Mesendoderm (in vitro differentiated cells): ENCODE results near the gene EPHB6.

Experiments
- DNase-seq: peaks from one replicate; pipeline ENCODE4 v3.0.0; 2013
- H2AK5ac ChIP-seq: 2 replicates; pipeline ENCODE4 v1.6.1; 2013; ENCODE audit warnings: low read length, inconsistent platforms
- H2BK120ac ChIP-seq: 2 replicates; pipeline ENCODE4 v1.6.1; 2013; ENCODE audit warnings: low read depth, mild to moderate bottlenecking, low read length, moderate library complexity, mixed read lengths
- H2BK15ac ChIP-seq: replicated peaks from 2 replicates; pipeline ENCODE4 v1.6.1; 2013; ENCODE audit warnings: low read depth, mild to moderate bottlenecking, moderate library complexity
- H2BK5ac ChIP-seq: 2 replicates; pipeline ENCODE4 v1.6.1; 2013; ENCODE audit warnings: low read length, inconsistent platforms
- H3K18ac ChIP-seq: 2 replicates; pipeline ENCODE4 v1.6.1; 2013; ENCODE audit warnings: mild to moderate bottlenecking, low read length, mixed read lengths
- H3K23ac ChIP-seq: one replicate; pipeline ENCODE4 v1.6.1; 2013; ENCODE audit warnings: low read length
- H3K27ac ChIP-seq: 2 replicates; pipeline ENCODE4 v1.5.1; 2013; ENCODE audit warnings: low read depth, mild to moderate bottlenecking, inconsistent platforms, low read length, moderate library complexity
- H3K27me3 ChIP-seq: 2 replicates; pipeline ENCODE4 v1.6.1; 2013; ENCODE audit warnings: low read length, control low read depth, mild to moderate bottlenecking, inconsistent platforms; ENCODE audit not compliant: insufficient read depth, poor library complexity
- H3K36me3 ChIP-seq: 2 replicates; pipeline ENCODE4 v1.6.1; 2013; ENCODE audit warnings: low read length, inconsistent platforms; ENCODE audit not compliant: control insufficient read depth, insufficient read depth
- H3K4ac ChIP-seq: one replicate; pipeline ENCODE4 v1.6.1; 2013; ENCODE audit warnings: low read depth, mild to moderate bottlenecking, low read length, moderate library complexity
- H3K4me1 ChIP-seq: 2 replicates; pipeline ENCODE4 v1.6.1; 2013; ENCODE audit warnings: low read depth, low read length, inconsistent platforms; ENCODE audit not compliant: control insufficient read depth
- H3K4me2 ChIP-seq: 2 replicates; pipeline ENCODE4 v1.6.1; 2013; ENCODE audit warnings: low read length
- H3K4me3 ChIP-seq: 2 replicates; pipeline ENCODE4 v1.5.1; 2013; ENCODE audit warnings: mild to moderate bottlenecking, low read length
- H3K56ac ChIP-seq: one replicate; pipeline ENCODE4 v1.6.1; 2013; ENCODE audit warnings: low read length
- H3K79me1 ChIP-seq: 2 replicates; pipeline ENCODE4 v1.6.1; 2013; ENCODE audit warnings: low read length, inconsistent platforms
- H3K79me2 ChIP-seq: 2 replicates; pipeline ENCODE4 v1.6.1; 2013; ENCODE audit warnings: mild to moderate bottlenecking, low read length; ENCODE audit not compliant: control insufficient read depth, insufficient read depth
- H3K9ac ChIP-seq: 2 replicates; pipeline ENCODE4 v1.6.1; 2013; ENCODE audit warnings: low read length, inconsistent platforms
- H4K5ac ChIP-seq: one replicate; pipeline ENCODE4 v1.6.1; 2013; ENCODE audit warnings: low read length
- H4K8ac ChIP-seq: one replicate; pipeline ENCODE4 v1.6.1; 2013; ENCODE audit warnings: low read depth, mild to moderate bottlenecking, control low read depth, low read length, moderate library complexity
- WGBS: extraction: QIAGEN DNeasy Blood & Tissue Kit; methylation state at CpG from one replicate; pipeline ENCODE4 v1.1.7; 2013; ENCODE audit warnings: low lambda C conversion rate, missing lambda C conversion rate; ENCODE audit not compliant: insufficient coverage; ENCODE audit errors: extremely low coverage; 5-methylcytosine and 5-hydroxymethylcytosine counted together

Gene EPHB6

DNA sequence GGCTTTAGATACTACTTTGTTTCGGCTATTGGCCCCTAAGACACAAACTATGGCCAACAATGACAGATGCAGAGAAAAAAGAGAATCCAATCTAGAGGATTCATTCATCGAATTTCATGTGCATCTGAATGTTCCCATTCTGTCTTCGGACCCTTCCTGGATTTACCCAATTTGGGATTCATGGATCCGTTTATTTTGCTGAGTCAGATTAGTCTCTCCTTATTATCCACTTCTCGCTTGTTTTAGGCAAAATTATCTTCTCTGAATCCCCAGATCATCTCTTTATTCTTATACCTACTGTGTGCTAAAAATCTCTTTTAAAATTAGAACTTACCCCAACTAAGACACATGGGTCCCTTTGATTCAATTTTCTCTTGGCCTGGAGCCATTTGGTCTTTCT is 24.2 kb downstream of the EPHB6 start:
- Histone ChIP-seq H2AK5ac (no peak overlapping the region), H3K4ac (no peak overlapping the region), H3K36me3 (no peaks in the 10 kb centered on the region), H3K27me3 (no peaks in the 10 kb centered on the region), H3K27ac (no peak overlapping the region), H3K9ac (no peak overlapping the region), H4K8ac (no peak overlapping the region), H2BK120ac (no peak overlapping the region), H3K4me3 (no peak overlapping the region), H3K4me1 (no peaks in the 10 kb centered on the region), H3K79me2 (no peaks in the 10 kb centered on the region), H3K56ac (no peak overlapping the region), H2BK5ac (no peak overlapping the region), H3K79me1 (no peaks in the 10 kb centered on the region), H3K4me2 (no peak overlapping the region), H3K23ac (no peak overlapping the region), H4K5ac (no peak overlapping the region), H2BK15ac (no peak overlapping the region), H3K18ac (no peak overlapping the region)
- no CpG with 5 or more reads among the region's 5 CpGs for WGBS
- no peak for DNase-seq

- peak; percentile 72 for DNase-seq
- H4K5ac ChIP-seq: no peak overlapping the region
- no peak overlapping the region for H2BK5ac ChIP-seq
- no peaks in the 10 kb centered on the region for H3K79me2 ChIP-seq
- no peak overlapping the region for H3K23ac ChIP-seq
- no peak overlapping the region for H2BK120ac ChIP-seq
- no CpG with 5 or more reads among the region's 8 CpGs for whole genome bisulfite sequencing
- no peak overlapping the region for H3K18ac ChIP-seq
- no peak overlapping the region for H3K27ac ChIP-seq
- no peak overlapping the region for H3K9ac ChIP-seq
- no peak overlapping the region for H3K56ac ChIP-seq
- H3K36me3 ChIP-seq: no peaks in the 10 kb centered on the region
- no peaks in the 10 kb centered on the region for H3K27me3 ChIP-seq
- H3K79me1 ChIP-seq: no peaks in the 10 kb centered on the region
- H2AK5ac ChIP-seq: no peak overlapping the region
- H3K4me1 ChIP-seq: no peaks in the 10 kb centered on the region
- H4K8ac ChIP-seq: no peak overlapping the region
- no peak overlapping the region for H3K4ac ChIP-seq
- no peak overlapping the region for H3K4me3 ChIP-seq
- no peak overlapping the region for H2BK15ac ChIP-seq
- H3K4me2 ChIP-seq: no peak overlapping the region
Observed at GRCh38 chr7:142880876-142881505, 26.1 kb downstream of the EPHB6 start.

DNA sequence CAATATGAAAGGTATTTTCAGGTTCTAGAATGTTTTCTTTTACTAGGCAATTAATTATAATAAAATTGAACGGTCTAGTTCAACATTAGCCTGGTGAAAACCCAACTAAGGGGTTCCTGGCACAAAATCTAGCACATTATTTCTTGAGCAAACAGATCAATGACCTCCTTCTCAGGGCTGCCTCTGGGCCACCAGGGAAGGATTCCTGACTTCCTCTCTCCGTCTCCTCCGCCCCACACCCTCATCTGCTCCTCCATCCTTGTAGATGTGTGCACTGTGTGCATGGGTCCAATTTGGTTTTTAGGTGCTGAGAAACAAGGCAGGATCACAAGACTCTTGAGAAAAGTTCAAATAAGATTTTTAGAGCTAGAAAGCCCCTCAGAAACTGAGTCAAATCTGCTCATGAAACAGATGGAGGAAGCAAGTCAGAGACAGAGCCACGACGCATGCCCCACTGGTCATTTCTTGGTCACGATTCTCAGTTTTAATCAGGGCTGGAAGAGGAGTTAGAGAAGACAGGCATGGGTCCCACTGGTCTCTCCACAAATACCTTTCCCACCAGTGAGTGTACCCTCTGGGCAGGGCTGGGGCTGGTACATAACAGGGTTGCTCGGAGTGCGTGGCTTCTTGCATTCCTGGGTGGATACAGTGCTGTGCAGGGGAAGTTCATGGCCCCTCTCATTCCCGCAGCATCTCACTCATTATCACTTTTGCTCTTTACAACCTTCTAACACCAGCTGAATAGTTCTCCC is 26.9 kb downstream of the EPHB6 start:
- Histone ChIP-seq H3K4ac (no peak overlapping the region), H2BK15ac (no peak overlapping the region), H3K36me3 (no peaks in the 10 kb centered on the region), H3K27ac (no peak overlapping the region), H3K23ac (no peak overlapping the region), H3K18ac (no peak overlapping the region), H2AK5ac (no peak overlapping the region), H4K8ac (no peak overlapping the region), H3K4me1 (no peaks in the 10 kb centered on the region), H4K5ac (no peak overlapping the region), H3K56ac (no peak overlapping the region), H3K4me2 (no peak overlapping the region), H3K4me3 (no peak overlapping the region), H2BK120ac (no peak overlapping the region), H3K9ac (no peak overlapping the region), H2BK5ac (no peak overlapping the region), H3K79me2 (no peaks in the 10 kb centered on the region), H3K27me3 (no peaks in the 10 kb centered on the region), H3K79me1 (no peaks in the 10 kb centered on the region)
- WGBS: no CpG with 5 or more reads among the region's 9 CpGs
- DNase-seq: no peak

- no peak overlapping the region for H3K9ac ChIP-seq
- no peaks in the 10 kb centered on the region for H3K4me1 ChIP-seq
- H3K4me3 ChIP-seq: no peak overlapping the region
- H3K4ac ChIP-seq: no peak overlapping the region
- no peak overlapping the region for H3K18ac ChIP-seq
- no peak overlapping the region for H2BK120ac ChIP-seq
- no peak overlapping the region for H3K4me2 ChIP-seq
- no peak overlapping the region for H4K5ac ChIP-seq
- no peak overlapping the region for H2AK5ac ChIP-seq
- no peaks in the 10 kb centered on the region for H3K36me3 ChIP-seq
- H3K56ac ChIP-seq: no peak overlapping the region
- no peaks in the 10 kb centered on the region for H3K79me2 ChIP-seq
- no peaks in the 10 kb centered on the region for H3K27me3 ChIP-seq
- H3K27ac ChIP-seq: no peak overlapping the region
- no peaks in the 10 kb centered on the region for H3K79me1 ChIP-seq
- no peak overlapping the region for H2BK5ac ChIP-seq
- no peak for DNase-seq
- H3K23ac ChIP-seq: no peak overlapping the region
- no CpG with 5 or more reads among the region's 5 CpGs for WGBS
- H2BK15ac ChIP-seq: no peak overlapping the region
- no peak overlapping the region for H4K8ac ChIP-seq
Observed at GRCh38 chr7:142882338-142882678, 27.4 kb downstream of the EPHB6 start.

DNA sequence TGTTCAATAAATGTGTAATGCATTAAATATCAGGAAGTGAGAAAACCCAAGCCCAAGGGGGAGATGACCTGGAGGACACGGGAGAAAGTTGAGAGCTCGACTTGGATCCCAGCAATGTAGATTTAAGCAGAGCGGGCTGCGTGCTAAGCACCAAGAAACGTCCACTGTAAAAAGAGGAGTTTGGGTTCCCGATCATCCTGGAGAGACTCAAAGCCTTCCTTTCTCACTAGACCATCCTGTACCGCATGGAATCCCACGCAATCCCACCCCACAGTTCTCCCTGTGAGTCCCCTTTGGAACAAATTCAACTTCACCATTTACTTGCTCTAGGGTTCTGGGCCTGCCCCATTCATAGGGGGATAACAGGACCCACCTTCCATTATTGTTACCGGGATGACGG is 28.3 kb downstream of the EPHB6 start:
- no peaks in the 10 kb centered on the region for H3K4me1 ChIP-seq
- H3K9ac ChIP-seq: no peak overlapping the region
- no peak overlapping the region for H2BK15ac ChIP-seq
- no peak overlapping the region for H2AK5ac ChIP-seq
- no peak overlapping the region for H4K8ac ChIP-seq
- no peak overlapping the region for H3K27ac ChIP-seq
- H3K56ac ChIP-seq: no peak overlapping the region
- H3K79me2 ChIP-seq: no peaks in the 10 kb centered on the region
- no peaks in the 10 kb centered on the region for H3K79me1 ChIP-seq
- no peak overlapping the region for H4K5ac ChIP-seq
- no peak for DNase-seq
- H3K36me3 ChIP-seq: no peaks in the 10 kb centered on the region
- H3K18ac ChIP-seq: no peak overlapping the region
- no peak overlapping the region for H3K23ac ChIP-seq
- H3K4me2 ChIP-seq: no peak overlapping the region
- H2BK5ac ChIP-seq: no peak overlapping the region
- no peak overlapping the region for H2BK120ac ChIP-seq
- WGBS: no CpG with 5 or more reads among the region's 10 CpGs
- H3K4me3 ChIP-seq: no peak overlapping the region
- no peaks in the 10 kb centered on the region for H3K27me3 ChIP-seq
- H3K4ac ChIP-seq: no peak overlapping the region
